NCI-H1048 (cell line): ENCODE results near the gene MALRD1.
"Not testable (repeated sequence)": the region's sequence is repeated elsewhere in the genome, so short reads cannot be mapped to it uniquely, and the experiment has no call there.

Experiments
- DNase-seq: peaks from one replicate; lab custom pipeline; 2025; lab: John Stamatoyannopoulos, UW

The MALRD1 gene

DNA sequence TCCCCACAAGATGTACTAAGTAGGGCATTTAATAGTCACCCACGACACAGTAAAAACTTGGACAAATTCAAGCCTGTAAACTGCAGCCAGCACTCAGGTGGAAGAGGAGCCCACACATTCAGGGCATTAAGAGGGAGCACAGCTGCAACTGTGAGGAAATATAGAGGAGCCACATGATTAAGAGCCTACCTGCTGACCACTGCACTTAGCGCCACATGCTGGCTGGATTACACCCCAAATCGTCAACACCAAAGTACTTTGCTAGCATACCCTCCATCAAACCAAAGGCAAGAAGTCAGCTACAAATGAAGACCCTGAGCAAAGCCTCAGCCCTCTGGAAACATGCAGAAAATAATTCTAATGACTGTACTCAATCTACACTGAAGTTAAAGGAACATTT lies 445.3 kb downstream of the MALRD1 start:
- no peak for DNase-seq

DNA sequence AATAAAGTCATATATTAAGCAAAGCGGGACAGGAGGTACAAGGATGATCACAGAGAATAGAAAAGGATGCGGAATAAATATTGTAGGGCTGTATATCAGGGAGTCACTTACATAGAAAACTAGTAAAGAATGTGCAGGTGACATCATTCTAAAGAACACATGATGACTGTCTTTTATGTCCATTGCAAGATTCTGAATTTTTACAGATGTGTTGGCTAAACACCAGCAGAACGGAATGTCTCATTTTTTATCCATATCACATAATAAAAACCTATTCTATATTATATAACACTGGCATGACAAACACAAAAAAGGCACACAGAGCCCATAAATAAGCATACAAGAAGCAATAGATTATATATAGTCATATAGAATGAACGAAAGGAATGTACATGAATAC lies 448.4 kb downstream of the MALRD1 start:
- no peak for DNase-seq

DNA sequence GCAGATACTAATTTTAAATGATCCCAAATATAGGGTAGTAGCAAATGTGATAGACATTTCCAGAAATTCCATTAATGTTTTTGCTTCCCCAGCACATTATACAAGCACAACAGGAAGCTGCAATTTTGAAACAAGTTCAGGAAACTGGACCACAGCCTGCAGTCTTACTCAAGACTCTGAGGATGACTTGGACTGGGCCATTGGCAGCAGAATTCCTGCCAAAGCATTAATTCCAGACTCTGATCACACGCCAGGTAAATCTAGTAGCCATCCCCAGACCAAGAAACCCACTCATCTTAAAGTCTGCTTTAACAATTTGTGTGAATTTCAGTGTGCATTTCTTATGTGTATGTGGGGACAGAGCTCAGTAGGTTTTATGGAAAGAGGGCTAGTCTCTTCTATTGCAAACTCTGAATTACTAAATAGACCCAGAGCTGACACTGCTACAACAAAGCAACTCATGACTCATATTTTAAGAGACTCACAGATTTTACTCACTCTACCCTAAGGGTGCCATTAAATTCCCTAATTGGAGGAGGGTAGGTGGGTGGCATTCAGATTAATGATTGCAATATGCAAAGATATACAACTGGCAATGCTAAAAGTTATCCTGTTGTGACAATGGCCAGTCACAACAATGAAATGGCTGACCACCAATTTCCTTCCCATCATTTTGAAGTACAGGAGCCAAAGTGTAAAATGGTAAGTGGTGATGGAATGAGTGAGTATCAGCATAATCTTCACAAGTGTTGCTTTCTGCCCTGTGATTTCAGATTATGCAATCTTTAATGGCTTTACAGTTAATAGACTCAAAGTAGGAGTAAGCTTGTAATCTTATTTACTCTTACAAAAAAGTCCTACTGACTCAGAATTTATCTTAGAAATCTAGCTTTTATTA lies 450.0 kb downstream of the MALRD1 start:
- DNase-seq, result no peak

DNA sequence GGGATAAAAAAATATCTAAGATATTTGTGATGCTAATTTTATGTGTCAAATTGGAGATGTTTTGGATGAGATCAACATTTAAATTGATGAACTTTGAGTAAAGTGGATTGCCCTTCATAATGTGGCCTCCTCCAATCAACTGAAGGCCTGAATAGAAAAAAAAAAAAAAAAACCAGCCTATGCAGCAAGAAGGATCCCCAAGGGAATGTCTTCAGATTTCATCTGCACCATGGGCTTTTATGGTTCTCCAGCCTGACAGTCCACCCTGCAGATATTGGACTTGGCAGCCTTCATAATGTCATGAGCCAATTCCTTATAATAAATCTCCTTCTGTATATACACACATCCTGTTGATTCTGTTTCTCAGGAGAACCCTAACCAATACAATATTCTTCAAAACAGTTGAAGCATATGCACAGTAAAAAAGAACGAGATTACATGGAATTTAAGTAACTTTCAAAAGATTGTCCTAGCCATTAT lies 450.7 kb downstream of the MALRD1 start:
- no peak for DNase-seq

GRCh38 chr10:19500959-19501358 lies 452.4 kb downstream of the MALRD1 start:
- no peak for DNase-seq

- no peak for DNase-seq
Observed at GRCh38 chr10:19505320-19506312, 457.0 kb downstream of the MALRD1 start.

DNA sequence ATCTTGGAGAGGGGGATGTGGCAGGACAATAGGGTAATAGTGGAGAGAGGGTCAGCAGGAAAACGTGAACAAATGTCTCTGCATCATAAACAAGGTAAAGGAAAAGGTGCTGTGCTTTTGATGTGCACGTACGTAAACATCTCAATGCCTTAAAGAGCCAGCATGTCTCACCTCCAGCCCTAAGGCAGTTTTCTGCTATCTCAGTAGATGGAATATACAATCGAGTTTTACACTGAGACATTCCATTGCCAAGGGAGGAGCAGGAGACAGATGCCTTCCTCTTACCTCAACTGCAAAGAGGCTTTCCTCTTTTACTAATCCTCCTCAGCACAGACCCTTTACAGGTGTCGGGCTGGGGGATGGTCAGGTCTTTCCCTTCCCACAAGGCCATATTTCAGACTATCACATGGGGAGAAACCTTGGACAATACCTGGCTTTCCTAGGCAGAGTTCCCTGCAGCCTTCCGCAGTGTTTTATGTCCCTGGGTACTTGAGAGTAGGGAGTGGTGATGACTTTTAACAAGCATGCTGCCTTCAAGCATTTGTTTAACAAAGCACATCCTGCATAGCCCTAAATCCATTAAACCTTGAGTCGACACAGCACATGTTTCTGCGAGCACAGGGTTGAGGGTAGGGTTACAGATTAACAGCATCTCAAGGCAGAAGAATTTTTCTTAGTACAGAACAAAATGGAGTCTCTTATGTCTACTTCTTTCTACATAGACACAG lies 461.6 kb downstream of the MALRD1 start:
- not testable (repeated sequence) for DNase-seq

- DNase-seq, result no peak
Observed at GRCh38 chr10:19518109-19518508, 469.5 kb downstream of the MALRD1 start.

- DNase-seq, result no peak
Observed at GRCh38 chr10:19518632-19519031, 470.0 kb downstream of the MALRD1 start.

- no peak for DNase-seq
Observed at GRCh38 chr10:19531324-19531723, 482.7 kb downstream of the MALRD1 start.

- DNase-seq, result no peak
Observed at GRCh38 chr10:19532411-19532810, 483.8 kb downstream of the MALRD1 start.

DNA sequence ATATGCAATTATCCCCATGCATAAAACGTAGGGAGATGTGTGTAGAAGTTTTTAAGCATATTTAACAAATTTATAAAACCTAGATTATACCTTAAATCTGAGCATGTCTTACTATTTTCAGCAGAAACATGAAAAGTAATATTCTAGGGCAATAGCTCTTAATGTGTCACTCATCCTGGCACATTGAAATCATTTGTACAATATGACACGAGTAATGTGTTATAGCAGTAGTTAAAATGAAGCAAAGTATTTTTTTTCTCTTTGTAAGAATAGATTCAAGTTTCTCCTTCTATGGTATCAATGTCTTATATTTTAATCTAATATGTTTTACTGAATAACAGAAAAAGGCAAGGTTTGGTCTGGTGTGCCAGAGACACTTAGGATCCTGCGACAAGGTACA lies 492.7 kb downstream of the MALRD1 start:
- DNase-seq, result no peak

DNA sequence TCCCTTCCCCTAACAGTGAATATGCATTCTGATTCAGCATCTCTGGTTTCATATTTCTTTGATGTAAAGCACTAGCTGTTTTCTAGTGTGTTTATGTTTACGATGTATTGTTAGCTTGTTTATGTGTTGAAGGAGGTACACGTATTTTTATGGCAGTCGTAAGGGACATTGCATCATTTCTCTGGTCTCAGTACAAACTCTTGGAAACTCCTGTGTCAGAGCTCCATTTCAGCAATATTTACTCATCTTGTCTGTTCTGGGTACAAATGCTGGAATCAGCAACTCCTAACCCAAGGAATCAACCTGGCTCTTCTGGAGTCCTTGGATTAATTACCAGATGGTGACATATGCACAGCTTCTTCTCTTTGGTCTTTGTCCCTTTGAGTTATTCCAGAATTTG lies 497.6 kb downstream of the MALRD1 start:
- DNase-seq, result no peak

DNA sequence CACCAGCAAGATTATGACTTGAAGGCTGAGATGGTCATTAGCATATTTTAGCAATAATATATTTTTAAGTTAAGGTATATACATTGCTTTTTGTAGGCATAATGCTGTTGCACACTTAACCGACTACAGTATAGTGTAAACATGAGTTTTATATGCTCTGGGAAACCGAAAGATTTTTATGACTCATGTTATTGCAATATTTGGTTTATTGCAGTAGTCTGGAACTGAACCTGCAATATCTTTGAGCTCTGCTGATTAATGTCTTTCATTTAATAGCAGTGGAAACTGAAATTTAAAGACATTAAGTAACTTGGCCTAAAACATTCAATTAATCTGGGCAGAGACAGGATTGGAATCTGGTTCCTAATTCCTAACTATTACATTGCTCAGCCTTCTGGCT lies 500.9 kb downstream of the MALRD1 start:
- DNase-seq, result no peak

DNA sequence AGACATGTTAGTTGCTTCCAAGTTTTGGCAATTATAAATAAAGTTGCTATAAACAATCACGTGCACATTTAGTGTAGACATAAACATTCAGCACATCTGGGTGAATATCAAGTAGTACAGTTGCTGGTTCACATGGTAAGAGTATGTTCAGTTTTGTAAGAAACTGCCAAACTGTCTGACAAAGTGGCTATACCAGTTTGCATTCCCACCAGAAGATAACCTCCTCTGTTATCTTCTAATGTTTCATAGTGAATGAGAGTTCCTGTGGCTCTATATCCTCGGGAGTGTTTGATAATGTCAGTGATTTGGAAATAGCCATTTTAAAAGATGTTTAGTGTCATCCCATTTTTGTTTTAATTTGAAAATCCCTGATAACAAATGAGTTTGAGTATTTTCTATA lies 508.1 kb downstream of the MALRD1 start:
- no peak for DNase-seq

DNA sequence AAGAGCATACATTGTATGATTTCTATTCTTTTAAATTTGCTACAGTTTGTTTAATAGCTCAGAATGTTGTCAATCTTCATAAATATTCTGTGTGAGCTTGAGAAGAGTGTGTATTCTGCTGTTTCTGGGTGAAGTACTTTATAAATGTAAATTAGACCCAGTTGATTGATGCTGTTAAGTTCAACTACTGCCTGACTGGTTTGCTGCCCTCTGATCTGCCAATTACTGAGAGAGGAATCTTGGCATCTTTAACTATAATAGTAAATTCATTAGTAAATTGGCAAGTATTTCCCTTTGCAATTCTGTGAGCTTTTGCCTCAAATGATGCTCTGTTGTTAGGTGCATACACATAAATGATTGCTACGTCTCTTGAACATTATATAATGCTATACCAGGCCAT lies 512.6 kb downstream of the MALRD1 start:
- DNase-seq, result no peak

DNA sequence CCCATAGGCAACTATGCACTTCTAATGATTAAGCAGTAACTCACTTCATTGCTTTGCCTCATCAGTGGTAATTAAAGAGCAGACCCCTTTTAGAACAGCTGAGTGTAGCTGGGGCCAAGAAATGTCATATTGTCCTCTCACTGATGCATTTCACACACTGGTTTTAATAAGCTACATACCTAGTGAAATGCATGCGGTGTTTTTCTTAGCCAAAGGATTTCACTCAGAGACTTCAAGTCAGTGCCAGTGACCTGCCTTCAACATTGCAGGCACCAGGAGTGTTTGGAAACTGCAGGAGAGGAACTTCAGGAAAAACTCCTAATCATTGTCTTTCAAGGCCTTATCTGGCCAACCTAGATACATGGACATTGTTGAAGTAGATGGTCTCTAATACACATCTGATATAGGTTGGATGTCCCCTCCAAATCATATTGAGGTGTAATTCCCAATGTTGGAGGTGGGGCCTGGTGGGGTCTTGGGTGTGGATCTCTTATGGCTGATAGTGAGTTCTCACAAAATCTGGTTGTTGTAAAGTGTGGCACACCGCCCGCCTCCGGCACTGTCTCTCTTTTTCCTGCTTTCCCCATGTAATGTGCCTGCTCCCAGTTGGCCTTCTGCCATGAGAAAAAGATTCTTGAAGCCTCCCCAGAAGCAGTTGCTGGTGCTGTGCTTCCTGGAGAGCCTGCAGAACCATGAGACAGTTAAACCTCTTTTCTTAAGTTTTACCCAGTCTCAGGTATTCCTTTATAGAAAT lies 515.0 kb downstream of the MALRD1 start:
- DNase-seq, result no peak

DNA sequence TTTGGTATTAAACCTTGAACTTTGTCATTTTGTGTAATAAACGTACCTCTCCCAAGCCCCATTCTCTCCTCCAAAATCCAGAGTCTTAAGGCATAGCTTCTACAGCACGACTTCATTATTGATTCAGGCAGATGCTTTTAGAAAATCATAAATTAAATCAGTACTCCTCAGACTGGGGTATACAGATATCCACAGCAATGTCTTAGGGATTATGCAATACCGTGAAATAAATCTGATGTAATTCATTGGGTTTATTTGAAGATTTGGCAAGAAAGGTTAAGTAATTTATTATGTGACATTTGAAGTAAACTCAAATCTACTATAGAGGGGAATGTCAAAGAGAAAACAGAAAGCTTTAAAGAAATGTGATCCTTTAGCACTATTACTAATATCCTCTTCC lies 521.5 kb downstream of the MALRD1 start:
- DNase-seq, result no peak

DNA sequence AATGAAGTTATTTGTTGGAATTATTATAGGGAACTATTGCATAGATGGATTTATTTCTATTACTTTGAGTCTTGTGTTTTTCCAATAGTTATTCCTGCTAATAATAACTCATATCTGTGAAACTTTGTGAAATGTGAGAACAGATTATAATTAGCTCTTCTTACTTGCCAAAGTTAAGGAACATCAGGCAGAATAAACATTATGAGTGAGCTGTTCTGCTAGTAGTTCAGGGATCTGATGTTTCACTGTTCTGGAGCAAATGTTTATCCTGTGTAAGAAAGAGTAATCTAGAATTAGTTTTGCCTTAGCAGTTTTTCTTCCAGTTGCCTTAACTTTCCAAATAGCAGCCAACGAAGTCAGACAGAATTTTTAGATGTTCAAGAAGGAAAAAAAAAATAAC lies 522.4 kb downstream of the MALRD1 start:
- DNase-seq, result no peak

DNA sequence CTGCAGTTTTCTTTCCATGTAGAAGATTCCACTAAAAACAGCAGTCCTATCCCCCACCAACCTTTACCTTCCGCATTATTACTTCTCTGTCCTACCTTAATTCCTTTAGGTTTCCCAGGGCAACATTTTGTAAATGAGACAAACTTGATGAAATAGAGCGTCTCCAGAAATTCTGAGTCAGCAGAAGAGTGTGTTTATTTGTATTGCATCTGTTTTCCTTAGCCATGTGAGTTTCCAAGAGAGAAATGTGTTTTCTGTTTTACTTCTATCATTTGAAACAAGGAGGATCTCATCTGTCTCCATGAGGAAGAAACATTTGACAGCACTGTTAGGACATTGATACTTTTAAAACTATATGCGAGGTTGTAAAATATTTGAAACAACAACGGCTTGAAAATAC lies 523.5 kb downstream of the MALRD1 start:
- no peak for DNase-seq

GRCh38 chr10:19576576-19576975 lies 528.0 kb downstream of the MALRD1 start:
- DNase-seq, result no peak
